ENCODE data around the gene ERP44. TPM values are rescaled to one million over a fixed set of nuclear protein-coding genes. Genes with fewer than 3 reads are reported as not detected.
A peak's percentile ranks its signal among the peaks of the same experiment; 100 is the strongest.
"Not testable (repeated sequence)": the region's sequence is repeated elsewhere in the genome, so short reads cannot be mapped to it uniquely, and the experiment has no call there.

The ERP44 gene
- total RNA-seq, 2 experiments from 2014 or later, result 11.4 to 11.6 TPM

GRCh38 chr9:100066539-100066938, 32.3 kb downstream of the ERP44 start:
- peaks cover 10% of the 10 kb centered on the region for H3K36me3 Mint-ChIP-seq
- no peaks in the 10 kb centered on the region for H3K27me3 Mint-ChIP-seq
- no peak overlapping the region for H3K27ac Mint-ChIP-seq
- H3K4me3 Mint-ChIP-seq, result no peak overlapping the region
- H3K4me1 Mint-ChIP-seq, result peaks cover 16% of the 10 kb centered on the region
- no peaks in the 10 kb centered on the region for H3K9me3 Mint-ChIP-seq
- no peak for DNase-seq

GRCh38 chr9:100064872-100065581, 33.8 kb downstream of the ERP44 start:
- Mint-ChIP-seq H3K9me3 (no peaks in the 10 kb centered on the region), H3K4me1 (peaks cover 15% of the 10 kb centered on the region), H3K4me3 (no peak overlapping the region), H3K27me3 (no peaks in the 10 kb centered on the region), H3K27ac (no peak overlapping the region), H3K36me3 (peaks cover 10% of the 10 kb centered on the region)
- DNase-seq, result no peak

- no peak overlapping the region for H3K4me3 Mint-ChIP-seq
- H3K27me3 Mint-ChIP-seq, result no peaks in the 10 kb centered on the region
- no peaks in the 10 kb centered on the region for H3K9me3 Mint-ChIP-seq
- peaks cover 24% of the 10 kb centered on the region for H3K4me1 Mint-ChIP-seq
- no peak overlapping the region for H3K27ac Mint-ChIP-seq
- DNase-seq, result no peak
- peaks cover 9% of the 10 kb centered on the region for H3K36me3 Mint-ChIP-seq
Measured at GRCh38 chr9:100063185-100063584, 35.6 kb downstream of the ERP44 start.

- not testable (repeated sequence) for H3K27me3 Mint-ChIP-seq, DNase-seq
Measured at GRCh38 chr9:100062683-100063082, 36.1 kb downstream of the ERP44 start.

GRCh38 chr9:100058699-100059579, 39.9 kb downstream of the ERP44 start:
- Mint-ChIP-seq H3K9me3 (no peaks in the 10 kb centered on the region), H3K4me1 (peaks cover 13% of the 10 kb centered on the region), H3K4me3 (no peak overlapping the region), H3K27ac (no peak overlapping the region), H3K27me3 (no peaks in the 10 kb centered on the region), H3K36me3 (peaks cover 3% of the 10 kb centered on the region)
- no peak for DNase-seq

More at GRCh38 chr9:100062683-100063082, 36.1 kb downstream of the ERP44 start:
- H3K4me3 Mint-ChIP-seq, H3K36me3 Mint-ChIP-seq, H3K9me3 Mint-ChIP-seq, H3K27ac Mint-ChIP-seq: not testable (repeated sequence)
- H3K4me1 Mint-ChIP-seq, result peaks cover 24% of the 10 kb centered on the region

- no peak for DNase-seq
- Mint-ChIP-seq H3K4me3 (no peak overlapping the region), H3K9me3 (no peaks in the 10 kb centered on the region), H3K27ac (no peak overlapping the region), H3K27me3 (no peaks in the 10 kb centered on the region), H3K4me1 (peaks cover 11% of the 10 kb centered on the region), H3K36me3 (peaks cover 3% of the 10 kb centered on the region)
Measured at GRCh38 chr9:100057624-100058023, 41.2 kb downstream of the ERP44 start.

GRCh38 chr9:100056561-100056960, 42.2 kb downstream of the ERP44 start:
- Mint-ChIP-seq H3K36me3 (peaks cover 3% of the 10 kb centered on the region), H3K4me1 (peaks cover 11% of the 10 kb centered on the region), H3K9me3 (no peaks in the 10 kb centered on the region), H3K27me3 (no peaks in the 10 kb centered on the region), H3K27ac (no peak overlapping the region), H3K4me3 (no peak overlapping the region)
- DNase-seq, result no peak

GRCh38 chr9:100052375-100052774, 46.4 kb downstream of the ERP44 start:
- H3K36me3 Mint-ChIP-seq, result peaks cover 14% of the 10 kb centered on the region
- no peak overlapping the region for H3K27ac Mint-ChIP-seq
- H3K4me3 Mint-ChIP-seq, result no peak overlapping the region
- H3K9me3 Mint-ChIP-seq, result no peaks in the 10 kb centered on the region
- no peak for DNase-seq
- H3K4me1 Mint-ChIP-seq, result peaks cover 2% of the 10 kb centered on the region
- H3K27me3 Mint-ChIP-seq, result no peaks in the 10 kb centered on the region

GRCh38 chr9:100049551-100049950, 49.2 kb downstream of the ERP44 start:
- Mint-ChIP-seq H3K27ac (no peak overlapping the region), H3K36me3 (peaks cover 27% of the 10 kb centered on the region), H3K27me3 (no peaks in the 10 kb centered on the region), H3K4me1 (peaks cover 4% of the 10 kb centered on the region), H3K9me3 (no peaks in the 10 kb centered on the region), H3K4me3 (no peak overlapping the region)
- no peak for DNase-seq

- Mint-ChIP-seq H3K9me3 (peaks cover 35% of the 10 kb centered on the region), H3K4me3 (no peak overlapping the region), H3K27me3 (no peaks in the 10 kb centered on the region), H3K4me1 (peaks cover 17% of the 10 kb centered on the region), H3K36me3 (peaks cover 79% of the 10 kb centered on the region), H3K27ac (no peak overlapping the region)
- DNase-seq, result no peak
Measured at GRCh38 chr9:100038472-100038871, 60.3 kb downstream of the ERP44 start.

- Mint-ChIP-seq H3K27ac (no peak overlapping the region), H3K27me3 (no peaks in the 10 kb centered on the region), H3K36me3 (peaks cover 55% of the 10 kb centered on the region), H3K9me3 (peaks cover 14% of the 10 kb centered on the region), H3K4me1 (peaks cover 21% of the 10 kb centered on the region), H3K4me3 (no peak overlapping the region)
- DNase-seq, result no peak
Measured at GRCh38 chr9:100033877-100034551, 64.8 kb downstream of the ERP44 start.

GRCh38 chr9:100030548-100030947, 68.3 kb downstream of the ERP44 start:
- H3K27ac Mint-ChIP-seq, result no peak overlapping the region
- peaks cover 22% of the 10 kb centered on the region for H3K4me1 Mint-ChIP-seq
- H3K4me3 Mint-ChIP-seq, result no peak overlapping the region
- H3K36me3 Mint-ChIP-seq, result peaks cover 28% of the 10 kb centered on the region
- peaks cover 5% of the 10 kb centered on the region for H3K9me3 Mint-ChIP-seq
- no peaks in the 10 kb centered on the region for H3K27me3 Mint-ChIP-seq
- no peak for DNase-seq

- Mint-ChIP-seq H3K9me3 (peaks cover 5% of the 10 kb centered on the region), H3K4me3 (no peak overlapping the region), H3K4me1 (peaks cover 13% of the 10 kb centered on the region), H3K36me3 (peaks cover 28% of the 10 kb centered on the region), H3K27ac (no peak overlapping the region), H3K27me3 (no peaks in the 10 kb centered on the region)
- DNase-seq, result no peak
Measured at GRCh38 chr9:100029251-100029650, 69.5 kb downstream of the ERP44 start.

- peaks cover 10% of the 10 kb centered on the region for H3K4me1 Mint-ChIP-seq
- H3K27ac Mint-ChIP-seq, result no peak overlapping the region
- H3K36me3 Mint-ChIP-seq, result peaks cover 22% of the 10 kb centered on the region
- no peak overlapping the region for H3K4me3 Mint-ChIP-seq
- H3K27me3 Mint-ChIP-seq, result no peaks in the 10 kb centered on the region
- peaks cover 2% of the 10 kb centered on the region for H3K9me3 Mint-ChIP-seq
- peak; percentile 65 for DNase-seq
Measured at GRCh38 chr9:100028201-100028784, 70.5 kb downstream of the ERP44 start.

GRCh38 chr9:100027543-100027942, 71.3 kb downstream of the ERP44 start:
- H3K27ac Mint-ChIP-seq, result no peak overlapping the region
- no peaks in the 10 kb centered on the region for H3K27me3 Mint-ChIP-seq
- H3K4me1 Mint-ChIP-seq, result peaks cover 10% of the 10 kb centered on the region
- peaks cover 14% of the 10 kb centered on the region for H3K36me3 Mint-ChIP-seq
- no peak overlapping the region for H3K4me3 Mint-ChIP-seq
- no peaks in the 10 kb centered on the region for H3K9me3 Mint-ChIP-seq
- no peak for DNase-seq
